ENCODE data around the gene CDCP1.

CDCP1 gene

DNA sequence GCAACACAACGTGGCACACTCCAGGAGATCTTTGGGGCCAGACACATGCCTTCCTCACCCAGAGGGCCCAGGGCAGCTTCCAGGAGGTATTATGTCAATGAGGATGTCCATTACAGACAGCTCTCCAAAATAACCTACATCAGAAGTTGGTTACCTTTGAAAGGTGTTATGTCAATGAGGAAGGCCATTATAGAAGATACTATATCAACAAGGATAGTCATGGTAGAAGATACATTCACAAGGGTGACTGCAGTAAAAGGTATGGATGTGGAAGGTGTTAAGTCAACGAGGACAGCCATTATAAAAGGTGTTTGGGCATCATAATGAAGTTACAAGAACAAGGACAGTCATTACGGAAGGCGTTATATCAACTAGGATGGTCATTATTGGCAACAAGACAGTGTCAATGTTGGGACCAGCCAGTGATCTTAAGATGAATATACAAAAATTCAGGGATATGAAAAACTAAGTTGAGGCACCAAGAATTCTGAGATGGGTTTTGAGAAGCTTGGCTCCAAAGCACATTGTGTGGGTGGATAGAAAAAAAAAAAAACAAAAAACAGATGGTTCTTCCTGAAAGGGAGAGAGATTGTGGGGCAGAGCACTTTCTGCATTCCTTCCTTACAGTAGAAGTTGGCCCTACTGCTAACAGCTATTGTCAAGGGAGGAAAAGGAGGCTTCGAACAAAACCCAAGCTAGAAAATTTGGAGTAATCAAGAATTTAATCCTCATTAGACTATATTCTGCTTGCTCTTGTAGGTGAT is 11.2 kb downstream of the CDCP1 start:
- Mint-ChIP-seq H3K4me3 (no peak overlapping the region), H3K27me3 (peaks cover 9% of the 10 kb centered on the region), H3K36me3 (ENCODE audit: low read depth) (no peaks in the 10 kb centered on the region), H3K27ac (no peak overlapping the region), H3K4me1 (ENCODE audit: low read depth) (no peaks in the 10 kb centered on the region), H3K9me3 (no peaks in the 10 kb centered on the region)

DNA sequence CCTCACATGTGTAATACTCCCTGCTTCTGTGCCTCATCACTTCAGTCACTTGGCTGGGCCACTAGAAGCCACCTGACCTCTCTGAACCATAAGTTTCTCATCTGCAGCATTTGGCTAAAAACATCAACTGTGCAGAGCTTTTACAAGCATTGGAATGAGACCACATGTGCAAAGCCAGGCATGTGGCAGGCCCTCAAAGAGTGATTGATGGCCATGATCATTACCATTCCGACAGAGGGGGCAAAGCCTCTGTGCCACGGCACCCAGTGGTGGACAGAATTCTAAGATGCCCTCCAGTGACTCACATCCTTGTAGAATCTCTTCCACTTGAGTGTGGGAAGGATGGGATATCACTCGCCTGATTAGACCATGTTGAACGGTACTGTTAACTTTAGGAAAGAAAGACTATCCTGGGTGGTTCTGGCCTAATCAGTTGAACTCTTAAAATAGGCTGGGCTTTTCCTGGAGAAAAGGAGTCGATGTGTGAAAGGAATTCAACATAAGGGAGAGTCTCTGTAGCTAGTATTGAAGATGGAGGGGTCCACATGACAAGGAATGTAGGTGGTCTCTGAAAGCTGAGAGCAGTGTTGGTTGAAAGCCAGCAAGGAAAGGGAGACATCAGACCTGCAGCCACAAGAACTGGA is 13.5 kb downstream of the CDCP1 start:
- no peaks in the 10 kb centered on the region for H3K9me3 Mint-ChIP-seq
- peaks cover 7% of the 10 kb centered on the region for H3K27me3 Mint-ChIP-seq
- no peaks in the 10 kb centered on the region for H3K36me3 Mint-ChIP-seq (ENCODE audit: low read depth)
- no peak overlapping the region for H3K4me3 Mint-ChIP-seq
- H3K4me1 Mint-ChIP-seq (ENCODE audit: low read depth): no peaks in the 10 kb centered on the region
- no peak overlapping the region for H3K27ac Mint-ChIP-seq

DNA sequence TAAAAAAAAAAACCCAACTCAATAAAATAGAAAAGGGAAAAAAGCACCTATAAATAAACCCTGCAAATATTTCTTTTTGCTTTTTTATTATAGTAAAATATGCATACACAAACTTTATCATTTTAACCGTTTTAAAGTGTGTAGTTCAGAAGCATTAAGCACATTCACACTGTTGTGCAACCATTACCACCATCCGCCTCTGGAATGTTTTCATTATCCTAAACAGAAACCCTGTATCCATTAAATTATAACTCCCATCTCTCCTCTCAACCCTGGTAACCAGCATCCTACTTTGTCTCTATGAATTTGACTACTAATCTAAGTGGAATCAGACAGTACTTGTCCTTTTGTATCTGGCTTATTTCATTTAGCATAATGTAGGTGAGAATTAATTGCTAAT is 15.0 kb downstream of the CDCP1 start:
- Mint-ChIP-seq H3K4me1 (ENCODE audit: low read depth) (no peaks in the 10 kb centered on the region), H3K27me3 (peaks cover 7% of the 10 kb centered on the region), H3K27ac (no peak overlapping the region), H3K36me3 (ENCODE audit: low read depth) (no peaks in the 10 kb centered on the region), H3K4me3 (no peak overlapping the region), H3K9me3 (no peaks in the 10 kb centered on the region)

DNA sequence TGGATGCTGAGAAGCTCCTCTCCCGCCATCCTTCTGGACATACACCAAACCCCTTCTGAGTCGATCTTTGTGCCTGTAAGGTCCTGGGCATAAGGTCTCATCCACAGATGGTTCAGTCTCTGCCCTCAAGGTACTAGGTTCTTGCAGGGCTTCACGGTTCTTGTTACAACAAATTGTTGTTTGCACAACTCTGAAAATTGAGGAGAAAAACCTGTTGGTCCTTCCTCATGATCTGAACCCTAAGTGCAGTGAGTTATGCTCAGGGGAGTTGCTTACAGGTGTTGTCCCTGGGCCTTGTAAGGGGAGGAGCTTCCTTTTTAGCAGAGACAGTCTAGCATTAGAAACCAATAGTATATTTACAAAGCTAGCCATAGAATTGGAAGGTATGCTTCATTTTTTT is 15.7 kb downstream of the CDCP1 start:
- Mint-ChIP-seq H3K27ac (no peak overlapping the region), H3K27me3 (peaks cover 7% of the 10 kb centered on the region), H3K4me3 (no peak overlapping the region), H3K36me3 (ENCODE audit: low read depth) (no peaks in the 10 kb centered on the region), H3K9me3 (no peaks in the 10 kb centered on the region), H3K4me1 (ENCODE audit: low read depth) (no peaks in the 10 kb centered on the region)

DNA sequence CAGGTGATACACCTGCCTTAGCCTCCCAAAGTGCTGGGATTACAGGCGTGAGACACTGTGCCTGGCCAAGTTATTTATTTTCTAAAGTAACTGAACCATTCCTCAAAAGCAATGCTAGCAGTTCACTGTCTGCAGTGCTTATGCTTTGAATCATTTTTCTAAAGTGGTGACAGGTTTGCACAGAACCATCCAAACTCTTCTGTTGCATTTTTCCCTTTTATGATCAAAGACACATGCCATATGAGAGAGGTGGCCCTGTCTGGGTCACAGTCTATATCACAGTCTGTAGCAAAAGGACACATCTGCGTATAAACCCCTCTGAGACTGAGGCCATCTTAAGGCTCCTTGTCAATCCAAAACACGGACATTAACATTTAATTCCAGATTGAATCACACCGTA is 17.2 kb downstream of the CDCP1 start:
- Mint-ChIP-seq H3K4me1 (ENCODE audit: low read depth) (peaks cover 5% of the 10 kb centered on the region), H3K4me3 (no peak overlapping the region), H3K36me3 (ENCODE audit: low read depth) (no peaks in the 10 kb centered on the region), H3K27ac (no peak overlapping the region), H3K27me3 (peaks cover 13% of the 10 kb centered on the region), H3K9me3 (no peaks in the 10 kb centered on the region)

DNA sequence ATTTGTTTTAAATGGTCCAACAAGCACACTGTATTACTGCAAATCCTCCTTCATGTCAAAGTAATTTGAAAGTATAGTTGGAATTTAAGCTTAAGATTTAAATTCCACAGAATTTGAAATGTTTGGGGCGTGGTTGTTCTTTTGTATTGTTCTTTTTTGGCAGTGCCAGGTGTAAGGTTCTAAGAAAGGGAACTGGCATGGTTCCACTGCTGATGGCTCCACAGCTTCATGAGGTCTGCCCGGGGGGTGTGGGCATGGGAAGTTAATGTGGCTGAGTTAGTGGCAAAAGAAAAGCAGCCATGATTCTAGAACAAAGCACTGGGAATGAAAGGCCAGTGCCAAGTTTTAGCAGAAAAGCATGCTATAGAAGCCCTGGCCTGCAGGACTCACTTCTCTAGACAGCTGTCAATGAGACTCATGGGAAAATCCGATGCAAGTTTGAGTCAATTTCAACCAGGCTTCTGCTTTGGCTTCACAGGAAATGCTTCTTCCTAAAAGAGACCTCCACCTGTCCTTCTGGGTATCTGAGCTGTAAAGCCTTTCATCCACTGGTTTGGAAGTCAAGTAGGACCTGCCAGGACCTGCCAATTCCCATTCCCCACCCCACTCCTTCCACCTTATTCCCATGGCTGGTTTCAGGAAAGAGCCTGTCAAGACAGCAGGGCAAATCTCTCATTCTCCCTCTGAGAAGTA is 18.9 kb downstream of the CDCP1 start:
- H3K4me3 Mint-ChIP-seq: no peak overlapping the region
- H3K4me1 Mint-ChIP-seq (ENCODE audit: low read depth): peaks cover 18% of the 10 kb centered on the region
- H3K27me3 Mint-ChIP-seq: peaks cover 19% of the 10 kb centered on the region

DNA sequence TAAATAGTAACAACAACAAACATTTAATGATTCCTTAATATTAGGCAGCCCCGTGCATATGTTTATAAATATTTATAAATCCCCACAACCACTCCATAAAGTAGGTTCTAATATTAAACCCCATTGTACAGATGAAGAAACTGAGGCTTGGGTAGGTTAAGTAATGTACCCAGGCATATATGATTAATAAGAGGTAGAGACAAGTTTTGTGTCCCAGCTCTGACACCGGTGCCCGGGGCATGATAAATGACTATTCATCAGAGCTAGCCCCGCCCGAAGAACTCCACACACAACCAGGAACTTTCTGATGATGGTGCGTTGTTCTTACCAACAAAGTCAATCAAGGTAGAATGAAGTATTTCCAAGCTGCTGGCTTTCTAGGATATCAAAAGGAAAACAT is 19.4 kb downstream of the CDCP1 start:
- no peak overlapping the region for H3K27ac Mint-ChIP-seq
- no peaks in the 10 kb centered on the region for H3K36me3 Mint-ChIP-seq (ENCODE audit: low read depth)
- peaks cover 18% of the 10 kb centered on the region for H3K4me1 Mint-ChIP-seq (ENCODE audit: low read depth)
- no peaks in the 10 kb centered on the region for H3K9me3 Mint-ChIP-seq
- H3K27me3 Mint-ChIP-seq: peaks cover 19% of the 10 kb centered on the region
- no peak overlapping the region for H3K4me3 Mint-ChIP-seq

More for the DNA sequence above, 18.9 kb downstream of the CDCP1 start:
- H3K9me3 Mint-ChIP-seq: no peaks in the 10 kb centered on the region
- H3K36me3 Mint-ChIP-seq (ENCODE audit: low read depth): no peaks in the 10 kb centered on the region
- no peak overlapping the region for H3K27ac Mint-ChIP-seq

DNA sequence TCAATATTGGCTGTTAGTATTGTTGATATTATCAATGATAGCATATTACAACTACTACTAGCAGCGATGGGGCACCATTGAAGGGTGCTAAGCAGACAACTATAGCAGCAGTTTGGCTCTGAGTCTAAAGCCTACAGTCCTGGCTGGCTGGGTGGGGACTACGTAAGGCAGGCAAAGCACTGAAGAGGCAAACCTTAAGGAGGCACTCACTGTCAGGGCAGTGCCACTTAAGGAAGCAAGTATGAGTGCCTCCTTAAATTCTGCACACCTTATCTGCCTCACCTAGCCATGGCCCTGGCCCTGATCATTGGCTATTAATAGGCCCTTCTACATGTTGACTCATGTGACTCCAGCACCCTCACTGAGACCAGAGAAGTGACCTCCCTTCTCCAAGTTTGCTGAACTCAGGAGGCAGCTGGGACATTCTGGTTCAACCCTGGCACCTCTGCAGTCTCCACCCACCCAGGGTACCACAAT is 20.6 kb downstream of the CDCP1 start:
- Mint-ChIP-seq H3K36me3 (ENCODE audit: low read depth) (no peaks in the 10 kb centered on the region), H3K4me1 (ENCODE audit: low read depth) (peaks cover 18% of the 10 kb centered on the region), H3K4me3 (no peak overlapping the region), H3K27me3 (peaks cover 19% of the 10 kb centered on the region), H3K9me3 (no peaks in the 10 kb centered on the region), H3K27ac (no peak overlapping the region)

DNA sequence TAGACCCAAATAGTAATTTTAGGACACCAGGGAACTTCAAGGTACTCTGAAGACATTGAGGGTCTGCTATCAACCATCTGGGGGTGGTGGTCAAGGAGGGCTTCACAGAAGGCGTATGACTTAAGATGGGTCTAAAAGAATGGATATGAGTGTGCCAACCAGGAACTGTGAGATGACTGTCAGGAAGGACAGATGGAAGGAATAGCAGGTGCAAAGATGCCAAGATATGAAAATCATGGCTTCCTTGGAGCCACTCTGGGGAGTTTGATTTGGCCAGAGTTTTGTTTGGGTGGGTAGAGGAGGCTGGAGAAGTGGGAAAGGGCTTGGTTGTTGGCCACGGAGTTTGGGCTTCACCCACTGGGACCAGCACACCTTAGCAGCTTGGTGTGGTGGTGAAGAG is 21.2 kb downstream of the CDCP1 start:
- H3K27ac Mint-ChIP-seq: no peak overlapping the region

DNA sequence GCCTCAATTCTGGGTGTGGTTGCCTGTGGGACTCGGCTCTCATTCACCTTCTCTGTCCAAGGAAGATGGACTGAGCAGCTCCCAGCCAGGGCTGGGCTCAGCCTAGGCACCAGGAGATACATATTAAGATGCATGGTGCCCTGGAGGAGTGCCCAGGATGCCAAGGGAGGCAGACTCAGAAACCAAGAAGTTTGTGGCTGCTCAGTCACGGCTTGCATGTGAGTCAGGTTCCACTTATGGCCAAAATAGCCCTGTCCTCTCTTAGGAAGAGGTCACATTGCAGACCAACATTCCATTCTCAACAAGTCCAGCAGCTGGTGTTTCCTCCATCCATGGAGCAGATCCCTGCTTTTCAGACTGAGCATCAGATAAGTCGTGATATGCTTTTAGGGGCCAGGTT is 21.8 kb downstream of the CDCP1 start:
- Mint-ChIP-seq H3K36me3 (ENCODE audit: low read depth) (no peaks in the 10 kb centered on the region), H3K9me3 (no peaks in the 10 kb centered on the region), H3K27ac (no peak overlapping the region), H3K4me3 (no peak overlapping the region), H3K27me3 (peaks cover 19% of the 10 kb centered on the region), H3K4me1 (ENCODE audit: low read depth) (peaks cover 27% of the 10 kb centered on the region)

More for the DNA sequence above, 21.2 kb downstream of the CDCP1 start:
- Mint-ChIP-seq H3K9me3 (no peaks in the 10 kb centered on the region), H3K36me3 (ENCODE audit: low read depth) (no peaks in the 10 kb centered on the region), H3K4me1 (ENCODE audit: low read depth) (peaks cover 21% of the 10 kb centered on the region), H3K27me3 (peaks cover 19% of the 10 kb centered on the region), H3K4me3 (no peak overlapping the region)

DNA sequence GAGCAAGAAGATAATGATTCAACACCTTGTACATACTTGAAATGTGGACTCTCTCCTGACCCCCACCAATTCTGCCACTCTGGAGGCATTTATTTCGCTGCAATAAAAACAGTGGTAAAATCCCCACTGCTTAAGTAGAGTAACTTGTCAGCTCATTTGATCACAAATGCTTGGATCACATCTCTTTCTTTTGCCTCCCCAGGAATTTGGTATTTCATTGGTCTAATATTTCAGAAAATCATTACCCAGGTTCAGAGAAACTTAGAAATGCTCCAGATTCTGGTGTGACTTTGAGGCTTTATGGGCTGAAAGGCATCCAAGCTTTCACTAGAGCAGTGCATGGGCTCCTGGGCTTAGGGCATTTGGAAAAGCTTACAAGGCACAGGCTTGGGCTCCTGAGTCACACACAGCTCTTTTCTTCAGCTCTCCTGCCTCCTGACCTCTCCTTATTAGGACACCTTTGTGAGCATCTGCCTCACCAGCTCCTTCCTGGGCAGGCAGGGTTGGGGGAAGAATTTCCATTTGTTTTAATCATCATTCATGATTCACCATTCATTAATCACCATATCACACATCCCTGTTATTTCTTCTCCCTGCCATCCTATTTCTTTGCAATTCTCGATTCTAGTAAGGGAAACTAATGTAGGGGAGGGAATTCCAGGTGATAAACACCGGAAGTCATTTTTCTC is 22.5 kb downstream of the CDCP1 start:
- no peaks in the 10 kb centered on the region for H3K9me3 Mint-ChIP-seq
- H3K27me3 Mint-ChIP-seq: peaks cover 19% of the 10 kb centered on the region
- no peaks in the 10 kb centered on the region for H3K36me3 Mint-ChIP-seq (ENCODE audit: low read depth)
- H3K4me3 Mint-ChIP-seq: no peak overlapping the region
- no peak overlapping the region for H3K27ac Mint-ChIP-seq
- peaks cover 34% of the 10 kb centered on the region for H3K4me1 Mint-ChIP-seq (ENCODE audit: low read depth)

DNA sequence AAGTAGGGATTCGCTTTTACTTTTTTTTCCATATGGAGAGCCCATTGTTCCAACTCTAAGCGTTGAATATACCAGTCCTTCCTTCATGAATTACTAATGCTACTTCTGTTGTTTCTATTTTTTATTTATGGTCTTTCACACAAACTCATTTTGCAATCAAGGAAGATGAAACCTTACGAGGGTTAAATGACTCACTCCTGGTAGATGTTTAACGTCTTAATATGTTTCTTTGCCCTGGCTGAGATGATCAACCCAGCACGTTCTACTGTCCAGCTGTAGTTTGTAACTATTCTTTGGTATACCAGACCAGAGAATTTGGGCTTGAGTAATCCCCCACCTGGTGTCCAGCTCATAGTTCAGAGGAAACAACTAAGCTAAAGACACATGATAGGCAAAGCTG is 23.1 kb downstream of the CDCP1 start:
- Mint-ChIP-seq H3K27ac (peak overlapping the region; percentile 15), H3K4me1 (ENCODE audit: low read depth) (peaks cover 41% of the 10 kb centered on the region), H3K36me3 (ENCODE audit: low read depth) (no peaks in the 10 kb centered on the region), H3K4me3 (no peak overlapping the region), H3K27me3 (peaks cover 17% of the 10 kb centered on the region), H3K9me3 (no peaks in the 10 kb centered on the region)

DNA sequence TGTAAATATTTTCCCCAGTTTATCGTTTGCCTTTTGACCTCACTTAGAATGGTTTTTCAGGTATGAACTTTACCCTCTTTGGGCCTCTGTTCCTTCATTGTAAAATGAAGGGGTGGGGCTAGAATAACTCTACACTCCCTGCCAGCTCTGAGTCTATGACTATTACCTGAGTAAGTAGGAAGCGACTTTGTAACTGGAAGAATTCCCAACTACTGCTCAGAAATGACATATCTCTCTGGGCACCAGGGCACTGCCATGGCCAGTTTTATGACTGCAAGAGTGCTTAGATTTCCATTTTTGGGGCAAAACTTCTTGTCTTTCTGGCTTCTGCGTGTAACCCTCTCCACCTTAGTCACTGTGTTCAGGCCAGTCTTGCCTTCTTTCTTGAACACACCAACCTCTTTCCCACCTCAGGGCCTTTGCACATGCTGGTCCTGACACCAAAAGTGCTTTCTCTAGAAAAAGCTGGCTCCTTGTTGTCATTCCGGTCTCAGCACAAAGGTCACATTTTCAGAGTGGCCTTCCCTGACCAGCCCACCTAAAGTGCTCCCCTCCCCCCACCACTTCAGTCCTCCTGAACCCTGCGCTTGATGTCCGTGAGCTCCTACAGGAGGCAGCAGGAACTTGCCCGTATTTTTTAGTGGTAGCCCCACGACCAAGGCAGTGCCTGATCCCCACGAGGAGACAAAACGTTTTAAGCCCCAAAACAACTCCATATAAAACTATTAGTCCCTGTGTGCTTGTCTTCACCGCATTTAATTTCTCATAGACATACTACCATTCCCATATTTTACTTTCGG is 25.6 kb downstream of the CDCP1 start:
- peaks cover 25% of the 10 kb centered on the region for H3K27me3 Mint-ChIP-seq
- H3K4me3 Mint-ChIP-seq: no peak overlapping the region
- no peaks in the 10 kb centered on the region for H3K36me3 Mint-ChIP-seq (ENCODE audit: low read depth)
- H3K27ac Mint-ChIP-seq: no peak overlapping the region
- peaks cover 56% of the 10 kb centered on the region for H3K4me1 Mint-ChIP-seq (ENCODE audit: low read depth)
- no peaks in the 10 kb centered on the region for H3K9me3 Mint-ChIP-seq

DNA sequence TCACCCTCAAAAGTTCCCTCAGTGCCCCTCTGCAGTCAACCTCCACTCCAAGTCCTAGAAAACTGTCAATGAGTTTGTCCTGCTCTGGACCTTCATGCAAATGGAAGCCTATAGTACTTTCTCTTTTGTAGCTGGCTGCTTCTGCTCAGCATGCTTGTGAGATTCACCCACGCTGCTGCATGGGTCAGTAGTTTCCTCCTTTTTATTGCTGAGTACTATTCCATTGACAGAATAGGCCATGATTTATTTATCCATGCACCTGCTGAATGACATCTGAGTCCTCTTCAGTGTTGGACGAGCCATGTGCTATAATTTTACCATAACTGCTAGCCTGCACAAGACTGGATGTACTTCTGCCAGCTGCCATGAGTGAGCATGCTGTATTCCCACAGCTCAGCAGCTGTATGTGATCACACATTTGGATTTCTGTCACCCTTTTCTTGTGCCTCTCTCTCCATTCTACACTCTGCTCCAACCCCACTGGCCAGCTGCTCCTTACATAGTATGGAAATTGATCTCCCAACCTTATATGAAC is 26.3 kb downstream of the CDCP1 start:
- H3K36me3 Mint-ChIP-seq (ENCODE audit: low read depth): no peaks in the 10 kb centered on the region

More for the DNA sequence above, 26.3 kb downstream of the CDCP1 start:
- Mint-ChIP-seq H3K4me3 (no peak overlapping the region), H3K27ac (no peak overlapping the region), H3K4me1 (ENCODE audit: low read depth) (peaks cover 60% of the 10 kb centered on the region), H3K27me3 (peaks cover 24% of the 10 kb centered on the region), H3K9me3 (no peaks in the 10 kb centered on the region)
